Upper lobe of right lung (tissue), 1 donor: ENCODE results near the gene ILF3. TPM values are rescaled to one million over a fixed set of nuclear protein-coding genes. Genes with fewer than 3 reads are reported as not detected.

Experiments
- ATAC-seq: fragments of 200-7000 bp; cut with Tn5 transposase; one replicate; pipeline ENCODE4 v1.9.1; 2020; ENCODE audit warnings: mild to moderate bottlenecking, moderate library complexity
- DNase-seq: peaks from one replicate; pipeline ENCODE4 v3.0.0-alpha.2; 2020
- H3K27ac ChIP-seq: fragments of 200-600 bp; one replicate; pipeline ENCODE4 v1.8.0; 2022
- H3K27me3 ChIP-seq: fragments of 200-600 bp; one replicate; pipeline ENCODE4 v1.8.0; 2022; ENCODE audit warnings: mild to moderate bottlenecking
- H3K36me3 ChIP-seq: fragments of 200-600 bp; one replicate; pipeline ENCODE4 v1.8.0; 2022
- H3K4me1 ChIP-seq: fragments of 200-600 bp; one replicate; pipeline ENCODE4 v1.8.0; 2022
- H3K4me3 ChIP-seq: fragments of 200-600 bp; one replicate; pipeline ENCODE4 v1.8.0; 2022; ENCODE audit warnings: mild to moderate bottlenecking
- H3K9me3 ChIP-seq: fragments of 200-600 bp; one replicate; pipeline ENCODE4 v1.8.0; 2022
- CTCF ChIP-seq: fragments of 200-600 bp; IDR thresholded peaks from one replicate; pipeline ENCODE4 v1.8.0; 2022; ENCODE audit warnings: antibody characterized with exemption
- intact Hi-C: fragments of 100-400 bp; cut with DNase I; formaldehyde crosslinking; loops from one replicate; pipeline ENCODE4 v1.11.0; 2022
- total RNA-seq: library from RNA; stranded (reverse); fragmentation: NEBNext Ultra II Directional; extraction: Animal tissue kit (Norgen Biotek cat#: 25700); gene quantifications from one replicate; pipeline ENCODE4 v1.2.1, GENCODE V29; 2021
- donor health status: DM: no; HTN: yes; CAD: no; lungs with severe emphysema.

ILF3 gene
- total RNA-seq, 1 donor from 2014 or later = 182 TPM

GRCh38 chr19:10636304-10636972, 17.7 kb upstream of the ILF3 start:
- DNase-seq = no peak

GRCh38 chr19:10637894-10638293, 16.3 kb upstream of the ILF3 start:
- Histone ChIP-seq H3K36me3 (peaks cover 96% of the 10 kb centered on the region), H3K4me3 (no peak overlapping the region), H3K9me3 (no peaks in the 10 kb centered on the region), H3K27ac (no peak overlapping the region), H3K4me1 (peaks cover 21% of the 10 kb centered on the region), H3K27me3 (no peaks in the 10 kb centered on the region)
- no peak for DNase-seq
- intact Hi-C loops = no loop called here
- peak; percentile 66 for ATAC-seq
- TF ChIP-seq CTCF = no peak

More at GRCh38 chr19:10636304-10636972, 17.7 kb upstream of the ILF3 start:
- Histone ChIP-seq H3K4me1 (peaks cover 21% of the 10 kb centered on the region), H3K9me3 (no peaks in the 10 kb centered on the region), H3K4me3 (no peak overlapping the region), H3K27ac (peak overlapping the region; percentile 17), H3K27me3 (no peaks in the 10 kb centered on the region), H3K36me3 (peaks cover 95% of the 10 kb centered on the region)
- no peak for ATAC-seq
- no peak for TF ChIP-seq CTCF
- intact Hi-C loops = no loop called here

GRCh38 chr19:10639836-10640235, 14.3 kb upstream of the ILF3 start:
- ATAC-seq (peak; percentile 60), DNase-seq (no peak)
- Histone ChIP-seq H3K27me3 (no peaks in the 10 kb centered on the region), H3K36me3 (peaks cover 93% of the 10 kb centered on the region), H3K4me3 (no peak overlapping the region), H3K9me3 (no peaks in the 10 kb centered on the region), H3K4me1 (peaks cover 32% of the 10 kb centered on the region), H3K27ac (peak overlapping the region; percentile 58)
- intact Hi-C loops = no loop called here
- no peak for TF ChIP-seq CTCF

GRCh38 chr19:10640361-10640760, 13.8 kb upstream of the ILF3 start:
- TF ChIP-seq CTCF = no peak
- intact Hi-C loops = no loop called here
- no peak for ATAC-seq

GRCh38 chr19:10641248-10641647, 12.9 kb upstream of the ILF3 start:
- Histone ChIP-seq H3K27ac (no peak overlapping the region), H3K36me3 (peaks cover 79% of the 10 kb centered on the region), H3K4me1 (peaks cover 26% of the 10 kb centered on the region), H3K4me3 (no peak overlapping the region), H3K27me3 (no peaks in the 10 kb centered on the region), H3K9me3 (no peaks in the 10 kb centered on the region)
- no peak for DNase-seq
- intact Hi-C loops = no loop called here
- no peak for ATAC-seq
- no peak for TF ChIP-seq CTCF

More at GRCh38 chr19:10640361-10640760, 13.8 kb upstream of the ILF3 start:
- Histone ChIP-seq H3K27ac (no peak overlapping the region), H3K4me1 (peaks cover 27% of the 10 kb centered on the region), H3K9me3 (no peaks in the 10 kb centered on the region), H3K4me3 (no peak overlapping the region), H3K36me3 (peaks cover 88% of the 10 kb centered on the region), H3K27me3 (no peaks in the 10 kb centered on the region)
- DNase-seq = no peak
